HFFc6 (cell line): ENCODE results near the gene IL10RA. TPM values are rescaled to one million over a fixed set of nuclear protein-coding genes. Genes with fewer than 3 reads are reported as not detected.

Experiments
- DNase-seq: peaks from one replicate; pipeline ENCODE4 v3.0.0-alpha.2; 2018
- H3K27ac Mint-ChIP-seq: 2 replicates; pipeline ENCODE4 v1.8.0; 2020; ENCODE audit warnings: mild to moderate bottlenecking, mixed read lengths
- H3K27me3 Mint-ChIP-seq: 2 replicates; pipeline ENCODE4 v1.8.0; 2021; ENCODE audit warnings: mild to moderate bottlenecking, moderate library complexity, mixed read lengths; ENCODE audit not compliant: insufficient read depth
- H3K36me3 Mint-ChIP-seq: 2 replicates; pipeline ENCODE4 v1.8.0; 2021; ENCODE audit warnings: low read depth, mixed read lengths
- H3K4me1 Mint-ChIP-seq: 2 replicates; pipeline ENCODE4 v1.8.0; 2020; ENCODE audit warnings: low read depth, mixed read lengths
- H3K4me3 Mint-ChIP-seq: 2 replicates; pipeline ENCODE4 v1.8.0; 2020; ENCODE audit warnings: mild to moderate bottlenecking, moderate library complexity, mixed read lengths
- H3K9me3 Mint-ChIP-seq: 2 replicates; pipeline ENCODE4 v1.8.0; 2020; ENCODE audit warnings: mild to moderate bottlenecking, mixed read lengths
- CTCF ChIP-seq: fragments of 200-600 bp; sonication (generic); IDR thresholded peaks from 2 replicates; pipeline ENCODE4 v1.5.0; 2021; ENCODE audit warnings: antibody characterized with exemption, mild to moderate bottlenecking
- total RNA-seq, 6 experiments: library from RNA; stranded (reverse); fragmentation: NEBNext Ultra II Directional; extraction: Animal tissue kit (Norgen Biotek cat#: 25700); gene quantifications; 2 replicates in 1 of 6; 3 replicates in 5 of 6; pipeline ENCODE4 v1.2.3, GENCODE V29; 2021

IL10RA gene
- total RNA-seq, 6 experiments from 2014 or later: not detected

GRCh38 chr11:118021146-118021545, 35.0 kb downstream of the IL10RA start:
- DNase-seq: no peak
- H3K27ac Mint-ChIP-seq: no peak overlapping the region
- H3K4me1 Mint-ChIP-seq: no peaks in the 10 kb centered on the region
- peaks cover 7% of the 10 kb centered on the region for H3K9me3 Mint-ChIP-seq
- peaks cover 19% of the 10 kb centered on the region for H3K27me3 Mint-ChIP-seq
- no peak overlapping the region for H3K4me3 Mint-ChIP-seq
- no peak for TF ChIP-seq CTCF
- H3K36me3 Mint-ChIP-seq: no peaks in the 10 kb centered on the region

GRCh38 chr11:118027694-118028093, 41.5 kb downstream of the IL10RA start:
- Mint-ChIP-seq H3K36me3 (no peaks in the 10 kb centered on the region), H3K4me3 (no peak overlapping the region), H3K4me1 (no peaks in the 10 kb centered on the region), H3K9me3 (no peaks in the 10 kb centered on the region), H3K27ac (no peak overlapping the region), H3K27me3 (peaks cover 30% of the 10 kb centered on the region)
- TF ChIP-seq CTCF: no peak
- no peak for DNase-seq

GRCh38 chr11:118028626-118029025, 42.4 kb downstream of the IL10RA start:
- no peak for DNase-seq
- H3K9me3 Mint-ChIP-seq: no peaks in the 10 kb centered on the region
- H3K4me3 Mint-ChIP-seq: no peak overlapping the region
- H3K36me3 Mint-ChIP-seq: no peaks in the 10 kb centered on the region
- H3K4me1 Mint-ChIP-seq: no peaks in the 10 kb centered on the region
- peaks cover 34% of the 10 kb centered on the region for H3K27me3 Mint-ChIP-seq
- H3K27ac Mint-ChIP-seq: no peak overlapping the region
- TF ChIP-seq CTCF: no peak

GRCh38 chr11:118033443-118033842, 47.2 kb downstream of the IL10RA start:
- Mint-ChIP-seq H3K4me1 (no peaks in the 10 kb centered on the region), H3K4me3 (no peak overlapping the region), H3K36me3 (no peaks in the 10 kb centered on the region), H3K27me3 (peaks cover 39% of the 10 kb centered on the region), H3K27ac (no peak overlapping the region), H3K9me3 (no peaks in the 10 kb centered on the region)
- DNase-seq: no peak
- no peak for TF ChIP-seq CTCF

GRCh38 chr11:118042141-118042540, 55.9 kb downstream of the IL10RA start:
- DNase-seq: no peak
- no peak for TF ChIP-seq CTCF
- H3K36me3 Mint-ChIP-seq: no peaks in the 10 kb centered on the region
- no peak overlapping the region for H3K27ac Mint-ChIP-seq
- no peak overlapping the region for H3K4me3 Mint-ChIP-seq
- no peaks in the 10 kb centered on the region for H3K9me3 Mint-ChIP-seq
- peaks cover 12% of the 10 kb centered on the region for H3K27me3 Mint-ChIP-seq
- H3K4me1 Mint-ChIP-seq: no peaks in the 10 kb centered on the region

- no peaks in the 10 kb centered on the region for H3K36me3 Mint-ChIP-seq
- no peak for DNase-seq
- H3K27ac Mint-ChIP-seq: no peak overlapping the region
- no peak overlapping the region for H3K4me3 Mint-ChIP-seq
- H3K9me3 Mint-ChIP-seq: no peaks in the 10 kb centered on the region
- H3K27me3 Mint-ChIP-seq: peaks cover 17% of the 10 kb centered on the region
- no peaks in the 10 kb centered on the region for H3K4me1 Mint-ChIP-seq
- no peak for TF ChIP-seq CTCF
Measured at GRCh38 chr11:118042796-118043195, 56.6 kb downstream of the IL10RA start.
